HEK293 (cell line): ENCODE results near the gene DENND6B.

Experiments used
- BCL6B ChIP-seq: fragments of 450-650 bp; formaldehyde crosslinking; IDR thresholded peaks from 2 replicates; pipeline ENCODE4 v1.5.1; 2017; ENCODE audit warnings: missing biosample characterization, missing genetic modification characterization
- KLF10 ChIP-seq: fragments of 450-650 bp; IDR thresholded peaks from 2 replicates; pipeline ENCODE4 v1.5.1; 2018; ENCODE audit warnings: missing biosample characterization, mild to moderate bottlenecking, missing genetic modification characterization
- KLF16 ChIP-seq: fragments of 450-650 bp; formaldehyde crosslinking; IDR thresholded peaks from 2 replicates; pipeline ENCODE4 v1.5.1; 2017; ENCODE audit warnings: missing biosample characterization, missing genetic modification characterization
- KLF9 ChIP-seq: fragments of 450-650 bp; formaldehyde crosslinking; IDR thresholded peaks from 2 replicates; pipeline ENCODE4 v1.5.1; 2016; ENCODE audit warnings: missing biosample characterization, missing genetic modification characterization, low read depth
- PRDM2 ChIP-seq: fragments of 450-650 bp; formaldehyde crosslinking; IDR thresholded peaks from 2 replicates; pipeline ENCODE4 v1.5.1; 2016; ENCODE audit warnings: missing biosample characterization, missing genetic modification characterization, borderline replicate concordance
- REST ChIP-seq: fragments of 450-650 bp; formaldehyde crosslinking; IDR thresholded peaks from 2 replicates; pipeline ENCODE4 v1.5.1; 2016; ENCODE audit warnings: missing biosample characterization, missing genetic modification characterization
- TCF7L2 ChIP-seq: IDR thresholded peaks from 2 replicates; pipeline ENCODE4 v1.6.1; 2011; ENCODE audit warnings: low read depth, mild to moderate bottlenecking, inconsistent platforms, low read length, moderate library complexity, borderline replicate concordance
- ZBTB1 ChIP-seq: fragments of 450-650 bp; formaldehyde crosslinking; IDR thresholded peaks from 2 replicates; pipeline ENCODE4 v1.5.1; 2016; ENCODE audit warnings: missing biosample characterization, missing genetic modification characterization
- ZNF174 ChIP-seq: fragments of 450-650 bp; formaldehyde crosslinking; IDR thresholded peaks from 2 replicates; pipeline ENCODE4 v1.5.0; 2017; ENCODE audit warnings: missing biosample characterization, mild to moderate bottlenecking, missing genetic modification characterization
- ZNF175 ChIP-seq: fragments of 450-650 bp; formaldehyde crosslinking; IDR thresholded peaks from 2 replicates; pipeline ENCODE4 v1.5.1; 2016; ENCODE audit warnings: missing biosample characterization, missing genetic modification characterization
- ZNF18 ChIP-seq: fragments of 450-650 bp; formaldehyde crosslinking; IDR thresholded peaks from 2 replicates; pipeline ENCODE4 v1.5.1; 2016; ENCODE audit warnings: missing biosample characterization, missing genetic modification characterization
- ZNF184 ChIP-seq: fragments of 450-650 bp; IDR thresholded peaks from 2 replicates; pipeline ENCODE4 v1.5.1; 2018; ENCODE audit warnings: missing biosample characterization, mild to moderate bottlenecking, missing genetic modification characterization
- ZNF366 ChIP-seq: fragments of 450-650 bp; formaldehyde crosslinking; conservative IDR thresholded peaks from 2 replicates; pipeline ENCODE4 v1.5.1; 2016; ENCODE audit warnings: missing biosample characterization, missing genetic modification characterization
- ZNF398 ChIP-seq: fragments of 450-650 bp; formaldehyde crosslinking; IDR thresholded peaks from 2 replicates; pipeline ENCODE4 v1.5.1; 2017; ENCODE audit warnings: missing biosample characterization, missing genetic modification characterization
- ZNF426 ChIP-seq: fragments of 450-650 bp; formaldehyde crosslinking; IDR thresholded peaks from 2 replicates; pipeline ENCODE4 v1.5.1; 2017; ENCODE audit warnings: missing biosample characterization, missing genetic modification characterization, mild to moderate bottlenecking, inconsistent platforms, moderate library complexity
- ZNF549 ChIP-seq: fragments of 450-650 bp; IDR thresholded peaks from 2 replicates; pipeline ENCODE4 v1.5.1; 2018; ENCODE audit warnings: missing biosample characterization, missing genetic modification characterization, mild to moderate bottlenecking, inconsistent platforms, moderate library complexity
- ZNF555 ChIP-seq: fragments of 450-650 bp; formaldehyde crosslinking; conservative IDR thresholded peaks from 2 replicates; pipeline ENCODE4 v1.5.1; 2017; ENCODE audit warnings: missing biosample characterization, mild to moderate bottlenecking, missing genetic modification characterization, inconsistent platforms
- ZNF621 ChIP-seq: fragments of 450-650 bp; formaldehyde crosslinking; IDR thresholded peaks from 2 replicates; pipeline ENCODE4 v1.5.1; 2017; ENCODE audit warnings: missing biosample characterization, missing genetic modification characterization
- ZNF658 ChIP-seq: fragments of 450-650 bp; formaldehyde crosslinking; IDR thresholded peaks from 2 replicates; pipeline ENCODE4; 2016; ENCODE audit warnings: missing biosample characterization, missing genetic modification characterization
- ZNF707 ChIP-seq: fragments of 450-650 bp; formaldehyde crosslinking; IDR thresholded peaks from 2 replicates; pipeline ENCODE4 v1.5.1; 2016; ENCODE audit warnings: missing biosample characterization, missing genetic modification characterization
- ZNF843 ChIP-seq: fragments of 450-650 bp; formaldehyde crosslinking; IDR thresholded peaks from 2 replicates; pipeline ENCODE4 v1.5.1; 2016; ENCODE audit warnings: missing biosample characterization, missing genetic modification characterization
- ZSCAN23 ChIP-seq: fragments of 450-650 bp; formaldehyde crosslinking; IDR thresholded peaks from 2 replicates; pipeline ENCODE4 v1.5.1; 2016; ENCODE audit warnings: missing biosample characterization, missing genetic modification characterization
- ZSCAN4 ChIP-seq: fragments of 450-650 bp; formaldehyde crosslinking; IDR thresholded peaks from 2 replicates; pipeline ENCODE4 v1.5.1; 2017; ENCODE audit warnings: missing biosample characterization, missing genetic modification characterization

The DENND6B gene

GRCh38 chr22:50337262-50338041 lies 10.6 kb upstream of the DENND6B start (continued):
- no peak for TF ChIP-seq ZNF658
- no peak for TF ChIP-seq ZNF366 (tag by site-specific recombination)
- TF ChIP-seq ZNF398, result no peak; the same call in 1 of the 2 replicates
- TF ChIP-seq ZNF555 (tag by site-specific recombination), result no peak
- TF ChIP-seq ZSCAN23 (tag by site-specific recombination), result peak; percentile 45
- no peak; the same call in 1 of the 2 replicates for TF ChIP-seq ZNF707
- TF ChIP-seq ZNF621 (tag by site-specific recombination), result peak; percentile 49; the same call in 1 of the 2 replicates
- TF ChIP-seq ZNF426 (tag by site-specific recombination), result no peak
- TF ChIP-seq KLF10 (tag by site-specific recombination), result no peak
- no peak for TF ChIP-seq ZNF174
- TF ChIP-seq BCL6B (tag by site-specific recombination), result peak; percentile 7; the same call in 1 of the 2 replicates
- no peak for TF ChIP-seq ZNF549 (tag by site-specific recombination)
- TF ChIP-seq PRDM2 (tag by site-specific recombination), result no peak
- no peak for TF ChIP-seq ZNF184 (tag by site-specific recombination)
- no peak for TF ChIP-seq ZBTB1
- no peak for TF ChIP-seq TCF7L2
- TF ChIP-seq ZSCAN4 (tag by site-specific recombination), result peak; percentile 51; the same call in 1 of the 2 replicates
- no peak; the same call in 1 of the 2 replicates for TF ChIP-seq KLF9 (tag by site-specific recombination)
- no peak for TF ChIP-seq ZNF843 (tag by site-specific recombination)
- no peak for TF ChIP-seq ZNF18 (tag by site-specific recombination)
- TF ChIP-seq ZNF175, result peak; percentile 17; the same call in 1 of the 2 replicates
- TF ChIP-seq REST (tag by site-specific recombination), result no peak
- no peak for TF ChIP-seq KLF16 (tag by site-specific recombination)
